ENCODE measurements around the gene POLE3.

DNA sequence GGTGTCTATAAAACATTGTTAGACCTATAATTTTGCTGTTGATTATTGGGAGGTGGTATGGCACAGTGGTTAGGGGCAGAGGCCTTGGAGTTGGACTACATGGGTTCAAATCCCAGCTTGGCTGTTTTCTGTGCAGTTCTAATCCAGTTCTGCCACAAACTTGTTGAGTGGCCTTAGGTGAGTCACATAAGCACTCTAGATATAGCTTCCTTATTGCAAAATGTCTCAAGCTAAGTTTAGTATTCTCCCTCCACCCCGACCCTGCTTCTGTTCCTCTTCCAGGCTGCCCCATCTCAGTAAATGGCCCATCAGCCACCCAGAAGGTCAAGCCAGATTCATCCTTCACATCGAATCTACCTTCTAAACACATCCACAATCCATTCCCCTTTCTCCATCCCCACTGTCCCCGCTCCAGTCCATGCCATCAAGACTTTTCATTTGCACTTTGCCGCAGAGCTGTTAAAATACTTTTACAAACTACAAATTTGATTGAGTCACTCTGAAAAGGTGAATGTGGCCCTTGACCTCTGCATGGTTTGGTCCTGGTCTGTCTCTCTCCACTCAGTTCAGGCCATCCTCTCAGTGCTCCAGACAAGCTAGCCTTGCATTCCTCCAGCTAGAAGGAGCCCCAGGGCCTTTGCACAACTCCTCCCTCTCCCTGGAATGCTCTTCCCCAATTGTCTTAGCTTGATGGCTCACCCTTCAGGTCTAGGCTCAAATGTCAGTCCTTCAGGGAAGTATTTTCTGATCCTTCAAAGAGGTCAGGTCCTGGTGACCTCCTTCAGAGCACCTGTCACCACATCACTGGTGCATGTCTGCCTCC is 23.7 kb downstream of the POLE3 start:
- TF ChIP-seq PATZ1 (CRISPR knock-in tag; IDR thresholded peaks at IDR 0.05; ENCODE audit: borderline replicate concordance) (no peak), ZFP30 (CRISPR knock-in tag; IDR thresholded peaks at IDR 0.05) (no peak), ESRRG (CRISPR knock-in tag; IDR thresholded peaks at IDR 0.05) (no peak)
- TF ChIP-seq, protein P1, sequence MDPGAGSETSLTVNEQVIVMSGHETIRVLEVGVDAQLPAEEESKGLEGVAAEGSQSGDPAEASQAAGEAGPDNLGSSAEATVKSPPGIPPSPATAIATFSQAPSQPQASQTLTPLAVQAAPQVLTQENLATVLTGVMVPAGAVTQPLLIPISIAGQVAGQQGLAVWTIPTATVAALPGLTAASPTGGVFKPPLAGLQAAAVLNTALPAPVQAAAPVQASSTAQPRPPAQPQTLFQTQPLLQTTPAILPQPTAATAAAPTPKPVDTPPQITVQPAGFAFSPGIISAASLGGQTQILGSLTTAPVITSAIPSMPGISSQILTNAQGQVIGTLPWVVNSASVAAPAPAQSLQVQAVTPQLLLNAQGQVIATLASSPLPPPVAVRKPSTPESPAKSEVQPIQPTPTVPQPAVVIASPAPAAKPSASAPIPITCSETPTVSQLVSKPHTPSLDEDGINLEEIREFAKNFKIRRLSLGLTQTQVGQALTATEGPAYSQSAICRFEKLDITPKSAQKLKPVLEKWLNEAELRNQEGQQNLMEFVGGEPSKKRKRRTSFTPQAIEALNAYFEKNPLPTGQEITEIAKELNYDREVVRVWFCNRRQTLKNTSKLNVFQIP (CRISPR knock-in tag; IDR thresholded peaks at IDR 0.05; ENCODE audit: borderline replicate concordance, low read depth) = no peak
- TF ChIP-seq, protein P2, sequence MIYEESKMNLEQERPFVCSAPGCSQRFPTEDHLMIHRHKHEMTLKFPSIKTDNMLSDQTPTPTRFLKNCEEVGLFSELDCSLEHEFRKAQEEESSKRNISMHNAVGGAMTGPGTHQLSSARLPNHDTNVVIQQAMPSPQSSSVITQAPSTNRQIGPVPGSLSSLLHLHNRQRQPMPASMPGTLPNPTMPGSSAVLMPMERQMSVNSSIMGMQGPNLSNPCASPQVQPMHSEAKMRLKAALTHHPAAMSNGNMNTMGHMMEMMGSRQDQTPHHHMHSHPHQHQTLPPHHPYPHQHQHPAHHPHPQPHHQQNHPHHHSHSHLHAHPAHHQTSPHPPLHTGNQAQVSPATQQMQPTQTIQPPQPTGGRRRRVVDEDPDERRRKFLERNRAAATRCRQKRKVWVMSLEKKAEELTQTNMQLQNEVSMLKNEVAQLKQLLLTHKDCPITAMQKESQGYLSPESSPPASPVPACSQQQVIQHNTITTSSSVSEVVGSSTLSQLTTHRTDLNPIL (CRISPR knock-in tag; IDR thresholded peaks at IDR 0.05; ENCODE audit: low read depth) = no peak

Data from SK-N-SH treated with all-trans-retinoic acid at 6 μM for 48 hours (cell line).